ENCODE measurements around the gene RAB39B.

DNA sequence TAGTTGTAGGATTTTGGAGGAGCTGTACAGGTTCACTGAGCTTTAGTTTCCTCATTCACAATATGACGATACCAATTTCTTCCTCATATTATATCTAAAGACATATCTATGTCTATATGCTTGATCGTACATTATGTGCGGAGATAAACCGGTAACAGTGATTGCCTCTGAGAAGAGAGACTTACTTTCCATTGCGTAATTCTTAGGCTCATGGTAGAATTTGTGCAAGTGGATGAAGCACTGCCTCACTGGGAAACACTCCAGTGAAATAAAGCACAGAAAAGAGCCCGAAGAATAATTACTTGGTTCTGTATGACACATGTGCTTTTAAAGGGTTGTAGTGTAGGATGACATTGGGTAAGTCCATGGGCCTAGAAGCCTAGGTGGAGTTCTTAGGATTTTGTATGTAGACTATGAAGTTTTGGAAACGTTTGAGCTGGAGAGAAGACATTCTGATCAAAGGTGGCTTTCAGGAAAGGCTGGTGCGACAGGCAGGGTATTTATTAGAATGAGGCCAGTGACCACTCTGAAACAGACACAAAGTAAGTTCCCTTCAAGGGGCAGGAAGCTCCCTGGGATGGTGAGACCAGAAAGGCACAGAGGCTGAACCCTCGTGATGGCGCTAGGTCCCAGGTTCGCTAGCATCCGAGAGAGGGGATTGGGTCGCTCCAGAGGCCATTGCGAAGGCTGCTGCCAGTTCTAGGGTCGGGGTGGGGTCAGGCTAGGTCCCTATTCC lies 48.7 kb downstream of the RAB39B start:
- TF ChIP-seq, protein P1, sequence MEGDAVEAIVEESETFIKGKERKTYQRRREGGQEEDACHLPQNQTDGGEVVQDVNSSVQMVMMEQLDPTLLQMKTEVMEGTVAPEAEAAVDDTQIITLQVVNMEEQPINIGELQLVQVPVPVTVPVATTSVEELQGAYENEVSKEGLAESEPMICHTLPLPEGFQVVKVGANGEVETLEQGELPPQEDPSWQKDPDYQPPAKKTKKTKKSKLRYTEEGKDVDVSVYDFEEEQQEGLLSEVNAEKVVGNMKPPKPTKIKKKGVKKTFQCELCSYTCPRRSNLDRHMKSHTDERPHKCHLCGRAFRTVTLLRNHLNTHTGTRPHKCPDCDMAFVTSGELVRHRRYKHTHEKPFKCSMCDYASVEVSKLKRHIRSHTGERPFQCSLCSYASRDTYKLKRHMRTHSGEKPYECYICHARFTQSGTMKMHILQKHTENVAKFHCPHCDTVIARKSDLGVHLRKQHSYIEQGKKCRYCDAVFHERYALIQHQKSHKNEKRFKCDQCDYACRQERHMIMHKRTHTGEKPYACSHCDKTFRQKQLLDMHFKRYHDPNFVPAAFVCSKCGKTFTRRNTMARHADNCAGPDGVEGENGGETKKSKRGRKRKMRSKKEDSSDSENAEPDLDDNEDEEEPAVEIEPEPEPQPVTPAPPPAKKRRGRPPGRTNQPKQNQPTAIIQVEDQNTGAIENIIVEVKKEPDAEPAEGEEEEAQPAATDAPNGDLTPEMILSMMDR (IDR thresholded peaks at IDR 0.05), result no peak
- TF ChIP-seq POLR2A (IDR thresholded peaks at IDR 0.05), result no peak
